Posterior cingulate gyrus (tissue), 11 donors: ENCODE results near the gene PCDHB4.
A peak's percentile ranks its signal among the peaks of the same experiment; 100 is the strongest.
"Not testable (repeated sequence)": the region's sequence is repeated elsewhere in the genome, so short reads cannot be mapped to it uniquely, and the experiment has no call there.

Experiments used
- DNase-seq, 10 donors: peaks; one replicate each; pipeline versions ENCODE4 v3.0.0 to v3.0.0-alpha.2; 2020 to 2021; ENCODE audit warnings: mixed read lengths in 3 of 10
- intact Hi-C: fragments of 100-400 bp; cut with DNase I; formaldehyde crosslinking; loops from one replicate; pipeline ENCODE4 v1.15.1; 2023

The PCDHB4 gene

GRCh38 chr5:141121563-141121962 is at the start of gene PCDHB4:
TSS of gene PCDHB4 (plus strand) at chr5:141121818. CDS start at chr5:141121999, 181 bp downstream.
- intact Hi-C loops = no loop called here
- DNase-seq = peak in 4 of 10 donors; percentile 17 to 36 (median 31)

DNA sequence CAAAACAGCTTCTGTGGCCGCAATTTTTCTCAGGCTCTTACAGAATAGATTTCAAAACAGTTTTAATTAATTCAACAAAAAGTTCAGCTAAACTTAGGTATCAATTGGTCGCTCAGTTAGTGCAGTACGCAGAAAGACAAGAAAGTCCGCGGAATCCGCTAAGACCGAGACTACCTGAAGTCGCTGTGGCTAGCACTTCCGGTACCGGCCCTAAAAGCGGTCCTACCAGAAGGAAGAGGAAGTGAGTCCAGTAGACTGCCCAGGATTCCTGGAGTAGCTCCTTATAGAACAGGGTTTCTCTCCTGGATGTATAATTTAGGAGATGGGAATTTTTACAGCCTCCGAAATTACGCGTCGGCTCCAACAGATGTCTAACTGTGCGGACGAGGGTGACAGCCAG is 43.8 kb upstream of the PCDHB4 start:
- no peak for DNase-seq
- intact Hi-C loops = no loop called here

- intact Hi-C loops = loop anchor here (5.0 kb wide), 1 partner anchor 480 kb away; no protein-coding TSS in a partner anchor
Measured at GRCh38 chr5:141082228-141082627, 39.4 kb upstream of the PCDHB4 start.

GRCh38 chr5:141084487-141084989 is 37.1 kb upstream of the PCDHB4 start:
- DNase-seq = peak in 7 of 10 donors; percentile 38 to 91 (median 55)
- intact Hi-C loops = loop anchor here (5.0 kb wide), 1 partner anchor 478 kb away; no protein-coding TSS in a partner anchor

More at GRCh38 chr5:141082228-141082627, 39.4 kb upstream of the PCDHB4 start:
- DNase-seq = no peak

DNA sequence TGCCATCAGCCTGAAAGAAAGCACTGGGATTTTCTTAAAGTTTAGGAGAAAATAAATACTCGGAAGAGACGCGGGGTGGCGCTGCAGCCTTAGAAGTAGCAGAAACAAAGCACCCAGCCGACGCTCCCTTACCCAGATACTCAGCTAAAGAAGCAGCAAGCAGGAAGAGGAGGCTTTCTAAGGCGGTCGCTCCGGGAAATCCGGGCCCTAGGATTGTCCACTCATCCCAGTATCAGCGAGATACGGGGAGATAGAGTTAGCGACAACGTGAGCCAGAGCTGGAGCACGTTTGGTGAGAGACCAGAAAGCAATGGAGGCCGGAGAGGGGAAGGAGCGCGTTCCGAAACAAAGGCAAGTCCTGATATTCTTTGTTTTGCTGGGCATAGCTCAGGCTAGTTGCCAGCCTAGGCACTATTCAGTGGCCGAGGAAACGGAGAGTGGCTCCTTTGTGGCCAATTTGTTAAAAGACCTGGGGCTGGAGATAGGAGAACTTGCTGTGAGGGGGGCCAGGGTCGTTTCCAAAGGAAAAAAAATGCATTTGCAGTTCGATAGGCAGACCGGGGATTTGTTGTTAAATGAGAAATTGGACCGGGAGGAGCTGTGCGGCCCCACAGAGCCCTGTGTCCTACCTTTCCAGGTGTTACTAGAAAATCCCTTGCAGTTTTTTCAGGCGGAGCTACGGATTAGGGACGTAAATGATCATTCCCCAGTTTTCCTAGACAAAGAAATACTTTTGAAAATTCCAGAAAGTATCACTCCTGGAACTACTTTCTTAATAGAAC is 26.9 kb upstream of the PCDHB4 start, which contains the start of gene PCDHB2:
Gene PCDHB2 (plus strand): TSS at position 135 of the 782 bp plus-strand sequence. CDS start 176 bp downstream, at position 311.
- intact Hi-C loops = no loop called here
- peak in 6 of 10 donors; percentile 25 to 86 (median 61) for DNase-seq

- intact Hi-C loops = no loop called here
- DNase-seq = peak in 1 of 10 donors; percentile 22
Measured at GRCh38 chr5:141095263-141095641, 26.4 kb upstream of the PCDHB4 start.

DNA sequence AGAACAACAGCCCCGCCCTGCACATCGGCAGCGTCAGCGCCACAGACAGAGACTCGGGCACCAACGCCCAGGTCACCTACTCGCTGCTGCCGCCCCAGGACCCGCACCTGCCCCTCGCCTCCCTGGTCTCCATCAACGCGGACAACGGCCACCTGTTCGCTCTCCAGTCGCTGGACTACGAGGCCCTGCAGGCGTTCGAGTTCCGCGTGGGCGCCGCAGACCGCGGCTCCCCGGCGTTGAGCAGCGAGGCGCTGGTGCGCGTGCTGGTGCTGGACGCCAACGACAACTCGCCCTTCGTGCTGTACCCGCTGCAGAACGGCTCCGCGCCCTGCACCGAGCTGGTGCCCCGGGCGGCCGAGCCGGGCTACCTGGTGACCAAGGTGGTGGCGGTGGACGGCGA is 25.4 kb upstream of the PCDHB4 start:
- DNase-seq = peak in 1 of 10 donors; percentile 67
- intact Hi-C loops = not testable (repeated sequence)

- intact Hi-C loops = not testable (repeated sequence)
- peak in 2 of 10 donors; percentile 58 to 77 for DNase-seq
Measured at GRCh38 chr5:141096586-141096985, 25.0 kb upstream of the PCDHB4 start.

GRCh38 chr5:141100243-141100805 is 21.3 kb upstream of the PCDHB4 start, which contains the start of gene PCDHB3:
TSS of gene PCDHB3 (plus strand) at chr5:141100473. CDS start at chr5:141100650, 177 bp downstream.
- intact Hi-C loops = no loop called here
- peak in 6 of 10 donors; percentile 16 to 84 (median 54) for DNase-seq

- intact Hi-C loops = no loop called here
- no peak for DNase-seq
Measured at GRCh38 chr5:141101059-141101458, 20.6 kb upstream of the PCDHB4 start.

DNA sequence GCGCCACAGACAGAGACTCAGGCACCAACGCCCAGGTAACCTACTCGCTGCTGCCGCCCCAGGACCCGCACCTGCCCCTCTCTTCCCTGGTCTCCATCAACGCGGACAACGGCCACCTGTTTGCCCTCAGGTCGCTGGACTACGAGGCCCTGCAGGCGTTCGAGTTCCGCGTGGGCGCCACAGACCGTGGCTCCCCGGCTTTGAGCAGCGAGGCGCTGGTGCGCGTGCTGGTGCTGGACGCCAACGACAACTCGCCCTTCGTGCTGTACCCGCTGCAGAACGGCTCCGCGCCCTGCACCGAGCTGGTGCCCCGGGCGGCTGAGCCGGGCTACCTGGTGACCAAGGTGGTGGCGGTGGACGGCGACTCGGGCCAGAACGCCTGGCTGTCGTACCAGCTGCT is 19.5 kb upstream of the PCDHB4 start:
- intact Hi-C loops = not testable (repeated sequence)
- peak in 1 of 10 donors; percentile 64 for DNase-seq

GRCh38 chr5:141102471-141102870 is 19.1 kb upstream of the PCDHB4 start:
- DNase-seq = peak in 1 of 10 donors; percentile 67
- intact Hi-C loops = not testable (repeated sequence)

DNA sequence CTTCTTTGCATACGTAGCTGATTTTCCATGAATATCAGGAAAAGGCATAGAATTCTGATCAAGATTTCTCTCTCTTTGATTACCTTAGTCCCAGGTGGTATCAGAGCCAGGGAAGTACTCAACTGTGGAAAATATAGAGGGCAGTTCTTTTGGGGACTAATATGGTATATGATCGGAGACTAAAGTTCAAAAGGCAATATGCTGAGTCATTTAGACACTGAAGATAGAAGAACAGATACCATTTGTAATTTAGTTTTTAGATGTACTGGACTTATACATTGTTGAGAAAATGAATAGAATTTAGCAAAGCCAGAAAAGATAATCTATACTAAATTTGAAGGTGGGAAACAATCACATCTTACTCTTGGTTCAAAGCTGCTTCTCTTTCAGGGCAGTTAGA is 16.3 kb upstream of the PCDHB4 start:
- DNase-seq = no peak
- intact Hi-C loops = no loop called here

- intact Hi-C loops = no loop called here
- no peak for DNase-seq
Measured at GRCh38 chr5:141119250-141119649, 2.4 kb upstream of the PCDHB4 start.

- peak in 1 of 10 donors; percentile 66 for DNase-seq
- intact Hi-C loops = no loop called here
Measured at GRCh38 chr5:141121985-141122384, 367 bp downstream of the PCDHB4 start.

GRCh38 chr5:141123396-141124135 is 1.9 kb downstream of the PCDHB4 start:
- intact Hi-C loops = not testable (repeated sequence)
- peak in 2 of 10 donors; percentile 61 to 71 for DNase-seq

GRCh38 chr5:141127305-141127704 is 5.7 kb downstream of the PCDHB4 start:
- intact Hi-C loops = no loop called here

GRCh38 chr5:141135030-141135717 is 13.6 kb downstream of the PCDHB4 start, which contains the start of gene PCDHB5:
TSS of gene PCDHB5 (plus strand) at chr5:141135206. CDS start at chr5:141135435, 229 bp downstream.
- DNase-seq = peak in 1 of 10 donors; percentile 33
- intact Hi-C loops = no loop called here

More at GRCh38 chr5:141127305-141127704, 5.7 kb downstream of the PCDHB4 start:
- DNase-seq = no peak

- intact Hi-C loops = no loop called here
- DNase-seq = no peak
Measured at GRCh38 chr5:141135718-141136266, 14.2 kb downstream of the PCDHB4 start.
